ENCODE measurements around the gene KRT32.

The KRT32 gene

GRCh38 chr17:41462705-41463104, 4.5 kb downstream of the KRT32 start:
- POLR2A ChIA-PET, result no interaction called here
- TF ChIP-seq, protein P1, sequence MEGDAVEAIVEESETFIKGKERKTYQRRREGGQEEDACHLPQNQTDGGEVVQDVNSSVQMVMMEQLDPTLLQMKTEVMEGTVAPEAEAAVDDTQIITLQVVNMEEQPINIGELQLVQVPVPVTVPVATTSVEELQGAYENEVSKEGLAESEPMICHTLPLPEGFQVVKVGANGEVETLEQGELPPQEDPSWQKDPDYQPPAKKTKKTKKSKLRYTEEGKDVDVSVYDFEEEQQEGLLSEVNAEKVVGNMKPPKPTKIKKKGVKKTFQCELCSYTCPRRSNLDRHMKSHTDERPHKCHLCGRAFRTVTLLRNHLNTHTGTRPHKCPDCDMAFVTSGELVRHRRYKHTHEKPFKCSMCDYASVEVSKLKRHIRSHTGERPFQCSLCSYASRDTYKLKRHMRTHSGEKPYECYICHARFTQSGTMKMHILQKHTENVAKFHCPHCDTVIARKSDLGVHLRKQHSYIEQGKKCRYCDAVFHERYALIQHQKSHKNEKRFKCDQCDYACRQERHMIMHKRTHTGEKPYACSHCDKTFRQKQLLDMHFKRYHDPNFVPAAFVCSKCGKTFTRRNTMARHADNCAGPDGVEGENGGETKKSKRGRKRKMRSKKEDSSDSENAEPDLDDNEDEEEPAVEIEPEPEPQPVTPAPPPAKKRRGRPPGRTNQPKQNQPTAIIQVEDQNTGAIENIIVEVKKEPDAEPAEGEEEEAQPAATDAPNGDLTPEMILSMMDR (IDR thresholded peaks at IDR 0.05; ENCODE audit: control extremely low read depth, extremely low read depth, low read depth, missing control alignments), result no peak
- DNase-seq (ENCODE audit: extremely low spot score), result no peak
- CTCF ChIA-PET, result interaction anchor here (0.8 kb wide), 1 partner anchor 86 kb away, joined by 3 read pairs; no protein-coding TSS in a partner anchor

DNA sequence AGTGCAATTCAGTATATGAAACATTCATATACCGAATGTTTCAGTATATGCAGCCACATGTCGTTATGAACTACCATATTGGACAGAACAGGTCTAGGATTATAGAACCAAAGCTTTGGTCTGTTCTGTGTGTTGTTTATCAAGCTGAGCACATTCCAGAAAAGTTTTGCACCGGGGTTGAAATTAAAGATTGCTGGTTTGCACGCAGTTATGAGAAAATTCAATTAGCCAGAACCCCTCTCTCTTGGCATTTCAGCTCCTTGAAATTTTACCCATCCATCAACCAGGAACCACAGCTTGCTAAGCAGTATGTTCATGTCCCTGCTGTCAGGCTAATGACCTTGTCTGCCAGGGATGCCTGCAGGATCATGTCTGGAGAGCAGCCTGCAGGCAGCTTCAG, 9.5 kb downstream of the KRT32 start:
- TF ChIP-seq, protein P1 (IDR thresholded peaks at IDR 0.05; ENCODE audit: control extremely low read depth, extremely low read depth, low read depth, missing control alignments), result no peak
- POLR2A ChIA-PET, result no interaction called here
- no peak for DNase-seq (ENCODE audit: extremely low spot score)
- CTCF ChIA-PET, result no interaction called here

DNA sequence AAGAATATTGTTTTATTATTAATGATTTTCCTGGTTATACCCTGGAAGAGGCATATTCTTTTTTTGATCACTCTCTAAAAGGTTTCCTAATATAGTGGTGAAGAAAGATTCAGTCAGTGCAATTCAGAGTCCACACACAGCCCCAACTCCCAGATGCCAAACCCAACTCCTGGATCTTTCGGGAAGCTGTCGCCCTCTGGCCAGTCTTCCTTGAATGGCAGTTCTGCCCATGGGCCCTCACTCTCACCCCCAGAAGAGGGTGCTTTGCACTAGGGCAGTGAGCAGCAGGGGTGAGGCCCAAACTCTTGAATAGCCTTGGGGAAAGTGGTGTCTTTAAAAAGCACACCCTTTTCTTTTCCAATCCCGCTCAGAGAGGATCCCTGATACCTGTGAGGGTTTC, 11.0 kb downstream of the KRT32 start:
- ChIA-PET POLR2A (no interaction called here), CTCF (no interaction called here)
- DNase-seq (ENCODE audit: extremely low spot score), result no peak
- TF ChIP-seq, protein P1 (IDR thresholded peaks at IDR 0.05; ENCODE audit: control extremely low read depth, extremely low read depth, low read depth, missing control alignments), result no peak

- ChIA-PET POLR2A (no interaction called here), CTCF (no interaction called here)
- no peak for DNase-seq (ENCODE audit: extremely low spot score)
- TF ChIP-seq, protein P1 (IDR thresholded peaks at IDR 0.05; ENCODE audit: control extremely low read depth, extremely low read depth, low read depth, missing control alignments), result no peak
These were observed 11.9 kb downstream of the KRT32 start for GRCh38 chr17:41455236-41455635.

GRCh38 chr17:41453066-41453465, 14.1 kb downstream of the KRT32 start:
- TF ChIP-seq, protein P1 (IDR thresholded peaks at IDR 0.05; ENCODE audit: control extremely low read depth, extremely low read depth, low read depth, missing control alignments), result no peak
- no peak for DNase-seq (ENCODE audit: extremely low spot score)
- POLR2A ChIA-PET, result no interaction called here
- CTCF ChIA-PET, result interaction anchor here (1.9 kb wide), 1 partner anchor 9 kb away, joined by 5 read pairs; no protein-coding TSS in a partner anchor

GRCh38 chr17:41452281-41452680, 14.9 kb downstream of the KRT32 start:
- DNase-seq (ENCODE audit: extremely low spot score), result no peak
- ChIA-PET CTCF (interaction anchor here (1.9 kb wide), 1 partner anchor 8 kb away, joined by 5 read pairs; no protein-coding TSS in a partner anchor), POLR2A (no interaction called here)
- TF ChIP-seq, protein P1 (IDR thresholded peaks at IDR 0.05; ENCODE audit: control extremely low read depth, extremely low read depth, low read depth, missing control alignments), result no peak

Measured in GM10248 (cell line).